ENCODE measurements around the gene TMEM95.

DNA sequence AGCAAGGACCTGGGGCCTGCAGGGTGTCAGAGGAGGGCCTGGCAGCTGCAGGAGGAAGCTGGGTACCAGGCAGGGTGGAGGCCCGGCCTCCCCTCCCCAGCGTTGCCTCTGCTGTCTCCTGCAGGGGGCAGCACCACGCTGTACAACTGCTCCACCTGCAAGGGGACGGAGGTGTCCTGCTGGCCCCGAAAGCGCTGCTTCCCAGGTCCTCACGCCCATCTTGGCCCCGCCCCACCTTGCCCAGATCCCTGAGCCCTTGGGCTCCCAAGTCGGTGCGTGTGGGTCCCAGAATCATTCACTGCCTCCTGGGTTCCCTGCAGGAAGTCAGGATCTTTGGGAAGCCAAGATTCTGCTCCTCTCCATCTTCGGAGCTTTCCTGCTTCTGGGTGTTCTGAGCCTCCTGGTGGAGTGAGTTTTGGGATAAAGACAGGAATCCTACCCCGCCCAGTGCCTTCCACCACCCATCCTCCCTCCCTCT lies 1.2 kb downstream of the TMEM95 start:
- TF ChIP-seq, protein P1, sequence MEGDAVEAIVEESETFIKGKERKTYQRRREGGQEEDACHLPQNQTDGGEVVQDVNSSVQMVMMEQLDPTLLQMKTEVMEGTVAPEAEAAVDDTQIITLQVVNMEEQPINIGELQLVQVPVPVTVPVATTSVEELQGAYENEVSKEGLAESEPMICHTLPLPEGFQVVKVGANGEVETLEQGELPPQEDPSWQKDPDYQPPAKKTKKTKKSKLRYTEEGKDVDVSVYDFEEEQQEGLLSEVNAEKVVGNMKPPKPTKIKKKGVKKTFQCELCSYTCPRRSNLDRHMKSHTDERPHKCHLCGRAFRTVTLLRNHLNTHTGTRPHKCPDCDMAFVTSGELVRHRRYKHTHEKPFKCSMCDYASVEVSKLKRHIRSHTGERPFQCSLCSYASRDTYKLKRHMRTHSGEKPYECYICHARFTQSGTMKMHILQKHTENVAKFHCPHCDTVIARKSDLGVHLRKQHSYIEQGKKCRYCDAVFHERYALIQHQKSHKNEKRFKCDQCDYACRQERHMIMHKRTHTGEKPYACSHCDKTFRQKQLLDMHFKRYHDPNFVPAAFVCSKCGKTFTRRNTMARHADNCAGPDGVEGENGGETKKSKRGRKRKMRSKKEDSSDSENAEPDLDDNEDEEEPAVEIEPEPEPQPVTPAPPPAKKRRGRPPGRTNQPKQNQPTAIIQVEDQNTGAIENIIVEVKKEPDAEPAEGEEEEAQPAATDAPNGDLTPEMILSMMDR (conservative IDR thresholded peaks at IDR 0.05), result peak; percentile 77
- no peak for TF ChIP-seq EZH2 (IDR thresholded peaks at IDR 0.05; ENCODE audit: low read depth)
